ENCODE data around the gene SPAG6.
"Not testable (repeated sequence)": the region's sequence is repeated elsewhere in the genome, so short reads cannot be mapped to it uniquely, and the experiment has no call there.

The SPAG6 gene

DNA sequence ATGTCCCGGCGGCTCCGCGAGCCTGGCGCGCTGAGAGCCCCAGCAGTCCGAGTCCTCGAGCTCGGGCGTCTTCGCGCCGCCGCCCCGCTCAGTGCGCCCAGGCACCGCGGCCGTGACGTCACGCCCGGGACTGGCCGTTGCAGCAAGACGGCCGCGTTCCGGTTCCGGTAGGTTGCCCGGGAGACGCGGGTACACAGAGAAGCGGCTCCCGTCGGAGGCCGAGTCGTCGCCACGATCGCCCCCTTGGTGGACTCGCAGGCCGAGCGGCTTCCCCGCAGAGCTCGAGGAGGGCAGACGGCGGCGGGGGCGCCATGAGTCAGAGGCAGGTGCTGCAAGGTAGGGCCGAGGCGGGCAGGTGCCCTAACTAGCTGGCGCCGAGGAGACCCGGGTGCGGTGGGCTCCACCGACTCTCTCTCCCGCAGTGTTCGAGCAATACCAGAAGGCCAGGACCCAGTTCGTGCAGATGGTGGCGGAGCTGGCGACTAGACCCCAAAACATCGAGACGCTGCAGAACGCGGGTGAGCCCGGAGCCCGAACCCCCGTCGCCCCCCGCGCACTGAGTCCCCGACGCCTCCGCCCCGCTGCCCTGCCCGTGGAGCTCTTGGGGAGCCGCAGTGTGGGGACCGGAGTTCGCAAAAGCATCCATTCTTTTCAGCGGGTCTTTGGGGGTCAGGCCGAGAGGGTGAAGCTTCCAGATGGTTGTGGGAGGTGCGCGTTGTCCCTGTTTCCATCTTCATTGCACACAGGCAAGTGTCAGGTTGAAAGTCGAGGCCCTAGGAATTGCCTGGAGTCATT is at the start of gene SPAG6:
SPAG6 (plus strand) TSS at position 196 of the 795 bp plus-strand sequence; CDS start at position 312, 116 bp downstream.
- peak; percentile 63 for DNase-seq (ENCODE audit: low read depth)

DNA sequence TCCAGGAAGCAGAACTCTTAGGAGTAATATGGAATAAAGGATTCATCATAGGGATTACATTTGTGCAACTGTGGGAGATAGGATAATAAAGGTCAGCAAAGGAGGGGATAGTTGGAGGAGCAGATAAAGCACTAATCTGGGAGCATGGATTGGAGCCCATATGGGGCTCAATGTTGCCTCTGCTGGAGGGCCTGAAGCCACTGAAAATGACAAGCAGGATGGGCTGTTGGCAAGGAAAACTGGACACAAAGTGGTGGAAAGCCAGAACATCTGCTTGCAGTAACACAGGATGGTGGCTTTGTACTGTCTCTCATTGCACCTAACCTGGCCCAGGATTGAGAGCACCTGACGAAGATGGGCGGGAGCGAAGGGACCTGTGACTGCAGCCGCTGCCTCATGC is 44.1 kb upstream of the SPAG6 start:
- no peak for DNase-seq (ENCODE audit: low read depth)

DNA sequence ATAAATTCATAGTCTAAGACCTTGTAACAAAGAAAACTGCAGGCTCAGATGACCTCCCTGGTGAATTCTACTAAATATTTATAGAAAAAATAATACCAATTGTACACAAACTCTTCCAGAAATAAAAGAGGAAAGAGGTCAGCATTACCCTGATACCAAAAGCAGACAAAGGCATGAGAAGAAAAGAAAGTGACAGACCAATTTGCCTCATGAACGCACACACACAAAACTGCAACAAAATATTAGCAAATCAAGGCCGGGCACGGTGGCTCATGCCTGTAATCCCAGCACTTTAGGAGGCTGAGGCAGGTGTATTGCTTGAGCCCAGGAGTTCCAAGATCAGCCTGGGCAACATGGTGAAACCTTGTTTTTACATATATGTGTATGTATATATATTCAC is 41.8 kb upstream of the SPAG6 start:
- no peak for DNase-seq (ENCODE audit: low read depth)

DNA sequence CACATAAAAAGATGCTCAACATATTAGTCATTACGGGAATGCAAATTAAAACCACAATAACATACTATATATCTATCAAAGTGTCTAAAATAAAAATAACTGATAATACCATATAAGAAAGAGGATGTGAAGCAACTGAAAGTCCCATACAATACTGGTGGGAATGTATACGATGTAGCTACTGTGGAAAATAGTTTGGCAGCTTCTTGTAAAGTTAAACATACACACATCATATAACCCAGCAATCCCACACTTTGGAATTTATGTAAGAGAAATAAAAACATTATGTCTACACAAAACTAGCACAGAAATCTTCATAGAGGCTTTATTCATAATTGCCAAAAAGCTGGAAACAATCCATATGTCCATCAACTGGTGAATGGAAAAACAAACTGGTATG is 39.6 kb upstream of the SPAG6 start:
- no peak for DNase-seq (ENCODE audit: low read depth)

DNA sequence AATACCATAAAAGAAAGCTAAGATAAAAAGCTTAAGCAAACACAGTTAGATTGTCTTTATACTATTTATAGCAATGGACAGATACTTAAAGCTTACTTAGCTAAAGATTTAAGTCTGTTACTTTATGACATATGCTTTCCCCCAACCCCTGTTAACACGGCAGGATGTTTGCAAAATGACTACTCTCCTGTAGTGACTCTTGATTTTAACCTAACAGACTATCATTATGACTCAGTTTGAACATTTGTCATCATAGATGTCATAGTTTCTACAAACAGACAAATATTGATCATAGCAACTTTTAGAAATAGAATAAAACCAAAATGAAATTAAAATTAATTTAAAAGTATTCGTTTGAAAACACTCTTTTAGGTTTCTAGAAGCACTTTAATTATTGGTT is 36.9 kb upstream of the SPAG6 start:
- DNase-seq (ENCODE audit: low read depth): no peak

DNA sequence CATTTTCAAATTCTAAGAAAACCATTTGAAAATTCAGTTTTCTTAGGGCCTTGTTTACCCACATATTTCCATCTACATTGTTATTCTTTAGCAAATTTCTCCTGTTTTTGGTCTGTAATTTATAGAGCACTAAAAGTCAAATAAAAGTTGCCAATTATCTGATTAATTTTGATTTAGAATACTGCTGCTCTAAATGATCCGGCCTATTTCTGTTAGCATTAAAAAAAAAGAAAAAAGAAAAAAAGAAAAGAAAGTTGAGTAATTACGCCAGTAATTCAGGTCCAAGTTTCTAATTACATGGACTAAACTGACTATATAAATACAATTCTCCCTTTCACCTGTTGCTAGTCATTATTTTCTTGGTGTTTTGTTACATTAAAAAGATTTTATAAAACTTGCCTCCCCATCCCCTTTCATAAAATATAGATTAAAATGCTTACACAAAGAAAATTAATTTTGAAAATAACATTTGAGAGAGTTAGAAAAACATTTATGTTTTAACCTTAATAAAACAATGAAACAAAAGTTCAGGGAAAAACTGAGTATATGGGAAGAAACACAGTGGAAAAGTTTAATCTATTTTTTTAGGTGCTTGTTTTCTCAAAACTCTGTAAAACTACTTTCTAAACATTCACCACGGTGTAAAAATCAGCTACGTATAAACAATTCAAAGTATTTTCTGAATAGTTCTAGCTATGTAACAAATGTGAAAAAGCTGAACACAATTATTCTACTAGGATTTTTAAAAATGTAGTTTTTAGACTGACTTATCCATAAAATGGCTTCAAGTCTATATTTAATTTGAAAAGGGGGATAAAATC is 35.9 kb upstream of the SPAG6 start:
- DNase-seq (ENCODE audit: low read depth): no peak

DNA sequence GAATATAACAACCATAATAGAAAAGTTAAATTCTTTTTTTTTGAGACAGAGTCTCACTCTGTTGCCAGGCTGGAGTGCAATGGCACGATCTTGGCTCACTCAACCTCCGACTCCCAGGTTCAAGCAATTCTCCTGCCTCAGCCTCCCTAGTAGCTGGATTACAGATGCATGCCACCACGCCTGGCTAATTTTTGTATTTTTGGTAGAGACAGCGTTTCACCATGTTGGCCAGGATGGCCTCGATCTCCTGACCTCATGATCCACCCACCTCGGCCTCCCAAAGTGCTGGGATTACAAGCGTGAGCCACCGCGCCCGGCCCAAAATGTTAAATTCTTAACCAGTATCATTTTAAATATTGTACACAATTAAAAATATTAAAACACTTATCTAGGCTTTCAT is 35.3 kb upstream of the SPAG6 start:
- DNase-seq (ENCODE audit: low read depth): not testable (repeated sequence)

DNA sequence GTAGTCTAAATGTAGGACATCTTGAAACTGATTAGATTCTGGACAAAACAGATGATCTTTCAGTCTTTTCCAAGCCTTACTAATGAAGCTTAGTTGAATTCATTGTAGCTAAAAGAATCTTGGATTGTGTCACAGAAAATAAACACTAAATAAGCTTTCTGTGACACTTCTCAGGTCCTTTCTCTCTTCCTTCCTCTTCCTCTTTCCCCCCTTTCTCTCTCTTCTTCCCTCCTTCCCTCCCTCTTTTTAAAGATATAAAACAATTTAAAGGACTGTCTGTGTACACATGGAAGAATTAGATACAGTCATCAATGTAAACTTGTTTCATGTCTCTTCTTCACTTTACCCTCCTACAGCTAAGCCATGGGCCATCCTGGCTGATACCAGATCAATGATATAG is 34.4 kb upstream of the SPAG6 start:
- DNase-seq (ENCODE audit: low read depth): no peak

DNA sequence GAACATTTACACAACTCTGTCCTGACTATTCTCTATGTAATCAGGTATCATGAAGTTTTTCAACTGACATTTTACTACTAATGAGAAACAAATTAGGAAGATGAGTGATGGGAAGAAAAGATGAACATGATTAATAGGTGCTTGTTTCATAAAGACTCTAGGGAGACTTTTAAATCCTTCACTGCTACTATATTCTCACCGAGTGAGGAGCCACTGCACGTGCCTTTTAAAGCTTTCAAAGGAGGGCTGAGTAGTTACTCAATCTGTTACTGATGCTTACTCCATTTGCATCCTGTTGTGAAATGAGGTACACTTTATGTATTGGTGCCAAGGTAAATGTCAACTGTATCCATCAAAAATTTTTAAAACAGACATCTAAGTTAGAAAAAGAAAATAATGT is 30.4 kb upstream of the SPAG6 start:
- no peak for DNase-seq (ENCODE audit: low read depth)

DNA sequence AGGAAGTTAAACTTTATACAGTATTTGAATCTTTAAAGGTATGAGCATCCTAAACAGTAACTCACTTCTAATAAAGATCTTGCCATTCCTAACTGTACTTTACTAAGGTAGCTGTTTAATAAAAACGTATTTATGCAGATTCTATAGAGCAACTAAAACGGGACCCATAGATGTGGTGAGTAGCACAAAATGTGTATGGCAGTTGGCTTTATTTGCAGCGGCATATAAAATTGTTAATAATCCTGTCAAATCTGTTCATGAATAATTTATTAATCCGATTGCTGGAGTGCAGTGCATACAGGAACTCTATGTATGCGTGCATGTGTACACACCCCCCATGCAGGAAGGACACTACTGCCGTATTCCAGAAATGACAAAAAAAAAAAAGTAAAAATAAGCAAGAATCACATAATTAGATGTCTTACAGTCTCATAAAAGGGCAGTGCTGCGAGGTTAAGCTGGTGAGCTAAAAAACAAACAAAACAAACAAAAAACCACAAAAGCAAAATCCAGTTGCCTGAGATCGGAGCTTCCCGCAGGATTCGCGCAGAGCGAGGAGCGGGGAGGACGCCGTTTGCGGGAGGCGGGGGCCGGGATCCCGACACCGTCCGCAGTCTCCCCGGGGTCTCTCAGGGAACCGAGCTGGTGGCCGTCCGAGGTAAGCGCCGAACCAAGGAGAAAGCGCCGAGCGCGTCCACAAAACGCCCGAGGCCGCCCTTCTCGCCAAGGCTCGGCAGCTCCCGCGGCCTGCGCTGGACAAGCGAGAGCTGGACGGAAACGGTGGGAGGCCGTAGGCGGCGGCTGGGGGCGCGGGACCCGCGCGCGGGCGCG is 29.6 kb upstream of the SPAG6 start:
- DNase-seq (ENCODE audit: low read depth): no peak

DNA sequence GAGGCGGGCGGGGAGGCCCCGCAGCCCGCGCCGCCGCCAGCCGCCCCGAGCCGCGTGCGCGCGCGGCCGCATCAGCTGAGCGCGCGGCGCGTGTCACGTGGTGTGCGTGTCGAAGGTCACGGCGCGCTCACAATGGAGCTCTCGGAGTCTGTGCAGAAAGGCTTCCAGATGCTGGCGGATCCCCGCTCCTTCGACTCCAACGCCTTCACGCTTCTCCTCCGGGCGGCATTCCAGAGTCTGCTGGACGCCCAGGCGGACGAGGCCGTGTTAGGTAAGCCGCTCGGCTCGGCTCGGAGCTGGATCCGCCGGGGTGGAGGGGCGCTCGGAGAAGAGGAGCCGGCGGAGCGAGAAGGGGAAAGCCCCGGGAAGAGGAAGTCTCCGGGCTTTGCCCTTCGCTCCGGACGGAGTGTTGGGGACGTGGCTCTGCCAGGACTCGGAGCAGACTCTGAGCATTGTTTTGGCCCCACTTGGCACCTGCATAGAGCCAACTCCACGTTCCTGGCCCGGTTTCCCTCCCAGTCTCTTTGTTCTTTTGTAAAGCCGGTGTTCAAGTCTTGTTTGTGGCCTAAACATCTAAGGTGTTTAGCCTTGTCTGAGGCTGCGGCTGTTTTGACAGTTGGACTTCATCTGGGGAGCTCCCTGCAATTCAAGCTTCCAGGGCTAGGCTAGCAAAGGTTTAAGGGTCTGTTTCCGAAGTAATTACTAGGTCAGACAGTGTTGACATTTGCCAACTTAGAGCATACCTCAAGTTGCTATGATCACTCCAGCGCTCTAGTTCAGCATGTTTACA is 28.8 kb upstream of the SPAG6 start, which contains the start of gene COMMD3:
COMMD3 (plus strand) TSS at position 103 of the 790 bp plus-strand sequence; CDS start at position 133, 30 bp downstream.
- peak; percentile 78 for DNase-seq (ENCODE audit: low read depth)

DNA sequence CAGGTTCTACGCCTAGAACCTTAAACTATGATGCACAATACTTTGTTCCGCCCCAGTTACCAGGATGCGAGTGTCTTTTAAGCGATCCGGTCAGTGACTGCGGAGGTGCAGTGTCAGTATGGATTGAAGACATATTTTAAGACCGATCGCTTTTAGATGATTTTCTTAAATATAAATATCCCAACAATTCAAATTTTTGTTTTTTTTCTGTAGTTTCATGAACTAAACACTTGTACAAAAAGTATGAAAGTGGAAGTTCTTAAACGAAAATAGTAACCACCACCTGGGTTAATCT is 28.3 kb upstream of the SPAG6 start:
- DNase-seq (ENCODE audit: low read depth): no peak

DNA sequence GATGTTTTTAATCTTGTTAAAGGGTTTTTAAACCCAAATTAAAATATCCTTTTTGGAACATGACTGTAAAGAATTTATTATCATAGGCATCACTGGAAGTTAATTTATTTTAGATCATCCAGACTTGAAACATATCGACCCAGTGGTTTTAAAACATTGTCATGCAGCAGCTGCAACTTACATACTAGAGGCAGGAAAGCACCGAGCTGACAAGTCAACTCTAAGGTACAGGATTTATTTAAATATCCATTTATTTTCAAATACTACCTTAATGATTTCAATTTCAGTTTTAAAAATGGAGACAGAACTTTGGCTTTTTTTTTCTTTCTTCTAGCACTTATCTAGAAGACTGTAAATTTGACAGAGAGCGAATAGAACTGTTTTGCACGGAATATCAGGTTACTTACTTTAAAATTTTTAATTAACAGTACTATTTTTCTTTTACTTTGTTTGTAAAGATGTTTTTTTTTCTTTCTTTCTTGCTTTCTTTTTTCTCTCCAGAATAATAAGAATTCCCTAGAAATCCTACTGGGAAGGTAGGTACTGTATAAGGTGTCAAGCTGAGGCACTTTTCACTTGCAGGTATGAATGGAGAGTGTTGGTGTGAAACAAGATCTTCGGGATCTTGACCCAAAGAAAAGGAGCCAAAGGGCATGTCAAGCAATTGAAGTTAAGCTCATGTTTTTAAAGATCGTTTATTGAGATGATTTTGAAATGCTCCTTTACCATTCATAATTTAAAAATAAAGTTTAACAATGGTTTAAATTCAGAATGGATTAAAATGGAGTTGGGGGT is 27.3 kb upstream of the SPAG6 start:
- DNase-seq (ENCODE audit: low read depth): no peak

DNA sequence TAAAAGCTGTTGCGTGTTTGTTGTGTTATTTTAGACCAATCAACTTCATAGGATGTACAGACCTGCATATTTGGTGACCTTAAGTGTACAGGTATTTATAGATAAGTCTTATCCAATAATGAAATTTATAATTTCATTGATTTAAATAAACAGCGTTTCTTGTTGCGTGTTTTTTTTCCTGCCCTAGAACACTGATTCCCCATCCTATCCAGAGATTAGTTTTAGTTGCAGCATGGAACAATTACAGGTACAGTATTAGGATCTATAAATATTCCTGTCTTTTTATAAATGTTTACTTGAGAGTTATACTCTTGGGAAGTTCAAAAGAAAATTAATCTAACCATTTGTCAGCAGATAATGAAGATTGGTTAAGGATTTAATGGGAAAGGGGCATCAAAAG is 26.5 kb upstream of the SPAG6 start:
- DNase-seq (ENCODE audit: low read depth): no peak

DNA sequence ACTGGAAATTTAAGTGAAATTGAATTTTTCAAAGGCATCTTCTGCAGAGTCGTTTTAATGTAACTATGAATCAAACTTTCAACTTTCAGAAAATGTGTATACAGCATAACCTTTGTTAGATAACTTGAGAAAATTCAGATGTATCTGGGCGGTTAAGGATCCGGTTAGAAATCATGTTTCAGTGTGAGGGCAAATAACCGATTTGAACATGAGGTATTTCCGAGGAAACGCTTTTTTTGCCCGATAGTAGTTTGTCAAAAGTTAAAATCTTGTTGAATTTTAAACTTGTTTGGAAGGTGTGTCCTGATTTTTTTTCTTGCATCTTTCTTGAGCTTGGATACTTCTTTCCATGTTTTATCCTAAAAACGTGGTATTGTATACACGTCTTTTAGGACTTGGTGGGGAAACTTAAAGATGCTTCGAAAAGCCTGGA is 25.7 kb upstream of the SPAG6 start:
- no peak for DNase-seq (ENCODE audit: low read depth)

DNA sequence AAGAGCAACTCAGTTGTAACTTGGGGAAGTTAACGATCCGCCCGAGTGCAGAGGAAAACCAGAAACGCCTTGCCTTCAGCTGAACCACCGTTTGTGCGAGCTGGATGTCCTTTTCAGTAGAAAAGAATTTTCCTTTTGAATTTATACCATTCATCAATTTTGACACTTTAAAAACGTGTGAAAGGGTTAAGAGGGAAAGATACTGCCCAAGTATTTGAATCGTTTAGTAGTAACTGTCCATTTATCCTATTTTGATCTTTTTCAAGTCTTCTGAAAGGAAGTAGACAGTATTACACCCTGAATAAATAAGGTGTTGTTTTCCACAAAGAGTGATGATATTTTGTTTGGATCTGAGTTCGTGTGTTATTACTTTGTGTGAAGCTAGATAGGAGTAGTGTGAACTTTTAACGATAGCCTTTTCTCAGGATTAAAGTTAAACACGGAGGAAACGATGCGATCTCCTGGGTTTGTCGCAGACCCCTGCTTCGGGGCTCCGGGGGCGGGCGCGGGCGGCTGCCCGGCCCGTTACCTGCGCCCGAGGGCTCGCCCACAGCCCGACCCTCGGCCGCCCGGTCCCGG is 25.2 kb upstream of the SPAG6 start:
- no peak for DNase-seq (ENCODE audit: low read depth)

DNA sequence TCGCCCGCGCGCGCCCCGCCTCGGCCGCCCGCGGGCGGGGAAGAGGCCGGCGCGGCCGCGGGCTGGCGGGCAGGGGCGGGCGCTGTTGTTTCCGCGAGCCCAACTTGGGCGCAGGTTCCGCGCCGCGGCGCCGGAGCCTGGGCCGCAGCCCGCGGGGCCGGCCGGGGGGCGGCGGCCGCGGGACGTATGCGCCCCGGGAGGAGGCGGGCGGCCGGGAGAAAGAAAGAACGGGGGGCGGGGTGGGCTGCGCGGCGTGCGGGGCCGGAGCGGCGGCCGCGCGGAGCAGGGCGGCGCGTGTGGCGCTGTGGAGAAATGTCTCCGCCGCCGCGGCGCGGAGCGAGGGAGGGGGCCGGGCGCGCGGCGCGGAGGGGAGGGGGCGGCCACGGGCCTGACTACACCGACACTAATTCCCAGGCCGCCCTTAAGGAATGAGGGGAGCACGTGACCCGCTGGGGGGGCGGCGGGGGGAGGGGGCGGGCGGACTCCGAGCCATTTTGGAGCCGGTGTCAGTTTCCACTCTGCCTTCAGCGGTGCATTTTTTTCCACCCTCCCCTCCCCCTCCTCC is 24.6 kb upstream of the SPAG6 start, which contains the start of gene BMI1:
BMI1 (plus strand) TSS at position 509 of the 565 bp plus-strand sequence. CDS start 5,351 bp downstream, outside the sequence.
- peak; percentile 63 for DNase-seq (ENCODE audit: low read depth)

DNA sequence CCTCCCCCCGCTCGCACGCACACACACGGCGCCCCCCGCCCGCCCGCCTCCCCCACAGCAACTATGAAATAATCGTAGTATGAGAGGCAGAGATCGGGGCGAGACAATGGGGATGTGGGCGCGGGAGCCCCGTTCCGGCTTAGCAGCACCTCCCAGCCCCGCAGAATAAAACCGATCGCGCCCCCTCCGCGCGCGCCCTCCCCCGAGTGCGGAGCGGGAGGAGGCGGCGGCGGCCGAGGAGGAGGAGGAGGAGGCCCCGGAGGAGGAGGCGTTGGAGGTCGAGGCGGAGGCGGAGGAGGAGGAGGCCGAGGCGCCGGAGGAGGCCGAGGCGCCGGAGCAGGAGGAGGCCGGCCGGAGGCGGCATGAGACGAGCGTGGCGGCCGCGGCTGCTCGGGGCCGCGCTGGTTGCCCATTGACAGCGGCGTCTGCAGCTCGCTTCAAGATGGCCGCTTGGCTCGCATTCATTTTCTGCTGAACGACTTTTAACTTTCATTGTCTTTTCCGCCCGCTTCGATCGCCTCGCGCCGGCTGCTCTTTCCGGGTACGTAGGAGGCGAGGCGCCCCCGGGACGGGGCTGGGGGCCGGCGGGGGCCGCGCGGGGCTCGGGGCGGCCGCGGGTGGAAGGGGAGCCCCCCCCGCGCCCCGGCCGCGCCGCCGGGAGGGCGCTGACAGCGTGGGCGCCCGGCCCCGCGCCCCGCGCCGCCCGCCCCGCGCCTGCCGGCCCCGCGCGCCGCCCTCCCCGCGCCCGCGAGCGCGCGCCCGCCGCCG is 24.0 kb upstream of the SPAG6 start:
- no peak for DNase-seq (ENCODE audit: low read depth)
